ENCODE results near the gene HUNK. TPM values are rescaled to one million over a fixed set of nuclear protein-coding genes. Genes with fewer than 3 reads are reported as not detected.

Gene HUNK
- total RNA-seq, 1 donor from 2014 or later, result 0.77 TPM

- Histone ChIP-seq H3K4me3 (ENCODE audit: insufficient read depth, low read depth, low read length) (no peak overlapping the region), H4K20me1 (ENCODE audit: insufficient read depth, low read length) (no peaks in the 10 kb centered on the region), H3K27ac (ENCODE audit: low read depth, low read length) (no peak overlapping the region), H3K36me3 (ENCODE audit: insufficient read depth, low read length) (no peaks in the 10 kb centered on the region), H3K4me2 (ENCODE audit: low read length) (no peak overlapping the region), H3K27me3 (ENCODE audit: insufficient read depth, low read length) (no peaks in the 10 kb centered on the region), H2AFZ (ENCODE audit: low read depth, low read length) (no peak overlapping the region), H3K4me1 (ENCODE audit: insufficient read depth, low read length) (no peaks in the 10 kb centered on the region), H3K79me2 (ENCODE audit: insufficient read depth, low read length) (no peaks in the 10 kb centered on the region), H3K9me3 (ENCODE audit: insufficient read depth, low read depth, low read length) (no peaks in the 10 kb centered on the region), H3K9ac (ENCODE audit: low read length) (no peak overlapping the region)
- DNase-seq (ENCODE audit: low read depth), result no peak
- no peak for FAIRE-seq
- no peak overlapping the region for H3K4me3 Mint-ChIP-seq (ENCODE audit: unreplicated experiment)
- no peaks in the 10 kb centered on the region for H3K9me3 Mint-ChIP-seq (ENCODE audit: unreplicated experiment)
- H3K27me3 Mint-ChIP-seq (ENCODE audit: low read depth, unreplicated experiment), result peaks cover 20% of the 10 kb centered on the region
- H3K36me3 Mint-ChIP-seq (ENCODE audit: low read depth, unreplicated experiment), result no peaks in the 10 kb centered on the region
- H3K4me1 Mint-ChIP-seq (ENCODE audit: low read depth, unreplicated experiment), result no peaks in the 10 kb centered on the region
- no peak for TF ChIP-seq CTCF (IDR thresholded peaks at IDR 0.05; ENCODE audit: insufficient read depth, low read depth, low read length)
- no peak for TF ChIP-seq EZH2 (IDR thresholded peaks at IDR 0.05; ENCODE audit: insufficient read depth, low read length)
- H3K27ac Mint-ChIP-seq (ENCODE audit: unreplicated experiment), result no peak overlapping the region
These were observed 115.9 kb downstream of the HUNK start for GRCh38 chr21:31988492-31989290.

- Histone ChIP-seq H2AFZ (ENCODE audit: low read depth, low read length) (no peak overlapping the region), H4K20me1 (ENCODE audit: insufficient read depth, low read length) (no peaks in the 10 kb centered on the region), H3K27ac (ENCODE audit: low read depth, low read length) (no peak overlapping the region), H3K9ac (ENCODE audit: low read length) (no peak overlapping the region), H3K27me3 (ENCODE audit: insufficient read depth, low read length) (no peaks in the 10 kb centered on the region), H3K4me1 (ENCODE audit: insufficient read depth, low read length) (no peaks in the 10 kb centered on the region), H3K4me3 (ENCODE audit: insufficient read depth, low read depth, low read length) (no peak overlapping the region), H3K4me2 (ENCODE audit: low read length) (no peak overlapping the region), H3K36me3 (ENCODE audit: insufficient read depth, low read length) (no peaks in the 10 kb centered on the region), H3K79me2 (ENCODE audit: insufficient read depth, low read length) (no peaks in the 10 kb centered on the region), H3K9me3 (ENCODE audit: insufficient read depth, low read depth, low read length) (no peaks in the 10 kb centered on the region)
- DNase-seq (ENCODE audit: low read depth), result no peak
- H3K27me3 Mint-ChIP-seq (ENCODE audit: low read depth, unreplicated experiment), result peaks cover 11% of the 10 kb centered on the region
- H3K27ac Mint-ChIP-seq (ENCODE audit: unreplicated experiment), result no peak overlapping the region
- H3K9me3 Mint-ChIP-seq (ENCODE audit: unreplicated experiment), result no peaks in the 10 kb centered on the region
- no peaks in the 10 kb centered on the region for H3K4me1 Mint-ChIP-seq (ENCODE audit: low read depth, unreplicated experiment)
- no peak for FAIRE-seq
- no peak for TF ChIP-seq CTCF (IDR thresholded peaks at IDR 0.05; ENCODE audit: insufficient read depth, low read depth, low read length)
- no peak for TF ChIP-seq EZH2 (IDR thresholded peaks at IDR 0.05; ENCODE audit: insufficient read depth, low read length)
- no peak overlapping the region for H3K4me3 Mint-ChIP-seq (ENCODE audit: unreplicated experiment)
- no peaks in the 10 kb centered on the region for H3K36me3 Mint-ChIP-seq (ENCODE audit: low read depth, unreplicated experiment)
These were observed 118.8 kb downstream of the HUNK start for GRCh38 chr21:31991356-31992331.

Measured in astrocyte (in vitro differentiated cells and primary cell).